CD4-positive, alpha-beta T cell (primary cell): ENCODE data around the gene GLIS1. TPM values are rescaled to one million over a fixed set of nuclear protein-coding genes. Genes with fewer than 3 reads are reported as not detected.

ENCODE experiments used
- ATAC-seq: fragments of 200-7000 bp; cut with Tn5 transposase; one replicate; pipeline ENCODE4 v1.10.0; 2022; ENCODE audit warnings: mild to moderate bottlenecking; ENCODE audit not compliant: poor library complexity
- CTCF ChIA-PET: fragments of 350-600 bp; sonication (Branson Sonifier 250); formaldehyde crosslinking; loops from one replicate; lab custom pipeline; 2021; ENCODE audit warnings: antibody characterized with exemption, inconsistent platforms; lab: Charles Lee
- POLR2A ChIA-PET: fragments of 350-600 bp; sonication (Branson Sonifier 250); formaldehyde crosslinking; loops from one replicate; lab custom pipeline; 2021; ENCODE audit warnings: antibody characterized with exemption, inconsistent platforms; lab: Charles Lee
- DNase-seq, 14 experiments: peaks; one replicate each; pipeline ENCODE4 v3.0.0-alpha.2; 2013 to 2020; ENCODE audit warnings: mixed read lengths in 2 of 14
- H3K27ac ChIP-seq, 2 donors: one replicate each; pipeline versions ENCODE4 v1.5.1 to v1.7.0; 2013; ENCODE audit warnings: low read length in 2 of 2, low read depth in 1 of 2, mild to moderate bottlenecking in 1 of 2
- H3K27me3 ChIP-seq, 2 experiments: 1 replicate in 1 of 2; 2 replicates in 1 of 2; pipeline versions ENCODE4 v1.6.1 to v1.7.0; 2013; ENCODE audit warnings: low read length in 2 of 2, control low read depth in 1 of 2, mild to moderate bottlenecking in 1 of 2, moderate library complexity in 1 of 2; ENCODE audit not compliant: insufficient read depth in 2 of 2, control insufficient read depth in 1 of 2
- H3K36me3 ChIP-seq: one replicate; pipeline ENCODE4 v1.6.1; 2013; ENCODE audit warnings: low read length, control low read depth; ENCODE audit not compliant: insufficient read depth
- H3K4me1 ChIP-seq: one replicate; pipeline ENCODE4 v1.6.1; 2013; ENCODE audit warnings: low read length, control low read depth; ENCODE audit not compliant: insufficient read depth
- H3K4me3 ChIP-seq: one replicate; pipeline ENCODE4 v1.5.1; 2013; ENCODE audit warnings: mild to moderate bottlenecking, low read length, moderate library complexity
- H3K9me3 ChIP-seq, 2 experiments: 1 replicate in 1 of 2; 2 replicates in 1 of 2; pipeline versions ENCODE4 v1.6.1 to v1.7.0; 2013; ENCODE audit warnings: low read length in 2 of 2, mild to moderate bottlenecking in 2 of 2, control low read depth in 1 of 2, moderate library complexity in 1 of 2; ENCODE audit not compliant: control insufficient read depth in 1 of 2, insufficient read depth in 1 of 2
- H3K27ac Mint-ChIP-seq: one replicate; pipeline ENCODE4 v1.8.0; 2020; ENCODE audit warnings: mixed read lengths
- H3K27me3 Mint-ChIP-seq: one replicate; pipeline ENCODE4 v1.8.0; 2021; ENCODE audit warnings: mixed read lengths
- H3K36me3 Mint-ChIP-seq: one replicate; pipeline ENCODE4 v1.8.0; 2021; ENCODE audit warnings: low read depth, mixed read lengths
- H3K4me1 Mint-ChIP-seq: one replicate; pipeline ENCODE4 v1.8.0; 2021; ENCODE audit warnings: low read depth, mixed read lengths
- H3K4me3 Mint-ChIP-seq: one replicate; pipeline ENCODE4 v1.8.0; 2020; ENCODE audit warnings: mild to moderate bottlenecking, mixed read lengths
- H3K9me3 Mint-ChIP-seq: one replicate; pipeline ENCODE4 v1.8.0; 2020; ENCODE audit warnings: mixed read lengths
- intact Hi-C, 2 experiments: fragments of 100-400 bp; cut with DNase I in 1 of 2; cut with micrococcal nuclease in 1 of 2; formaldehyde crosslinking; loops; one replicate each; pipeline versions ENCODE4 v1.15.1 to v1.9.0; 2023 to 2025; cut with DNase I, micrococcal nuclease
- total RNA-seq, 174 experiments: library from RNA in 2 of 174; stranded (reverse) in 2 of 174; gene quantifications; one replicate each; pipeline ENCODE4 v1.2.3 and lab custom pipeline; 2021 to 2026
- TF ChIP-seq, protein P1 (sequence below): fragments of 200-600 bp; IDR thresholded peaks from one replicate; pipeline ENCODE4 v1.8.0; 2022; ENCODE audit warnings: antibody characterized with exemption, mild to moderate bottlenecking

Gene GLIS1
- total RNA-seq, 2 experiments from 2014 or later, result not detected

- no peak overlapping the region for H3K27ac Mint-ChIP-seq
- DNase-seq (no peak), ATAC-seq (no peak)
- no peaks in the 10 kb centered on the region for H3K9me3 ChIP-seq
- no peaks in the 10 kb centered on the region for H3K27me3 ChIP-seq
- intact Hi-C loops, result no loop called here
- H3K4me3 ChIP-seq, result no peak overlapping the region
- H3K27me3 Mint-ChIP-seq, result no peaks in the 10 kb centered on the region
- CTCF ChIA-PET, result no interaction called here
- no peak overlapping the region for H3K27ac ChIP-seq
- no peak overlapping the region for H3K4me3 Mint-ChIP-seq
- no peaks in the 10 kb centered on the region for H3K36me3 ChIP-seq
- H3K4me1 Mint-ChIP-seq, result no peaks in the 10 kb centered on the region
- H3K9me3 Mint-ChIP-seq, result no peaks in the 10 kb centered on the region
- TF ChIP-seq, protein P1, sequence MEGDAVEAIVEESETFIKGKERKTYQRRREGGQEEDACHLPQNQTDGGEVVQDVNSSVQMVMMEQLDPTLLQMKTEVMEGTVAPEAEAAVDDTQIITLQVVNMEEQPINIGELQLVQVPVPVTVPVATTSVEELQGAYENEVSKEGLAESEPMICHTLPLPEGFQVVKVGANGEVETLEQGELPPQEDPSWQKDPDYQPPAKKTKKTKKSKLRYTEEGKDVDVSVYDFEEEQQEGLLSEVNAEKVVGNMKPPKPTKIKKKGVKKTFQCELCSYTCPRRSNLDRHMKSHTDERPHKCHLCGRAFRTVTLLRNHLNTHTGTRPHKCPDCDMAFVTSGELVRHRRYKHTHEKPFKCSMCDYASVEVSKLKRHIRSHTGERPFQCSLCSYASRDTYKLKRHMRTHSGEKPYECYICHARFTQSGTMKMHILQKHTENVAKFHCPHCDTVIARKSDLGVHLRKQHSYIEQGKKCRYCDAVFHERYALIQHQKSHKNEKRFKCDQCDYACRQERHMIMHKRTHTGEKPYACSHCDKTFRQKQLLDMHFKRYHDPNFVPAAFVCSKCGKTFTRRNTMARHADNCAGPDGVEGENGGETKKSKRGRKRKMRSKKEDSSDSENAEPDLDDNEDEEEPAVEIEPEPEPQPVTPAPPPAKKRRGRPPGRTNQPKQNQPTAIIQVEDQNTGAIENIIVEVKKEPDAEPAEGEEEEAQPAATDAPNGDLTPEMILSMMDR, result no peak
- no peaks in the 10 kb centered on the region for H3K36me3 Mint-ChIP-seq
- POLR2A ChIA-PET, result no interaction called here
- H3K4me1 ChIP-seq, result no peaks in the 10 kb centered on the region
Observed at GRCh38 chr1:53476579-53476978, 262.4 kb downstream of the GLIS1 start.

DNA sequence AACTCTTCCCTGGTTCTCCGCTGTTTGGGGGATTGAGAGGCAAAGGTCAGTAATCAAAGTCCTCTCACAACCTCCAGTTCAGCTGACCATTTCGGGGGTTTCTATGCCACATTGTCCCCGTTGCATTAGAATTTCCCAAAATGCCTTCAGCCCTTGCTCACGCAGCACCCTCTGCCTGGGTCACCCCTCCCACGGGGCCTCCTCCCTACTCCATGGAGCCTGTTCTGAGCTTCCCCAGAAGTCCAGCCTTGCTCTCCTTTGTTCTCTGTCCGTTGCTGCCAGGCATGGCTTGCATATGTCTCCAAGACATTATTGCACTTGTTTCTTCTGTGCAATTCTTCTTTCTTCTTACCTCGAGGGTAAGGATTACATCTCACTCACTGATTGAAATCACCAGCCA, 263.3 kb downstream of the GLIS1 start:
- H3K36me3 ChIP-seq, result no peaks in the 10 kb centered on the region
- Mint-ChIP-seq H3K4me1 (no peaks in the 10 kb centered on the region), H3K36me3 (no peaks in the 10 kb centered on the region), H3K9me3 (no peaks in the 10 kb centered on the region), H3K27ac (no peak overlapping the region), H3K4me3 (no peak overlapping the region), H3K27me3 (no peaks in the 10 kb centered on the region)
- H3K27ac ChIP-seq, result no peak overlapping the region
- H3K4me1 ChIP-seq, result no peaks in the 10 kb centered on the region
- intact Hi-C loops, result no loop called here
- no peaks in the 10 kb centered on the region for H3K27me3 ChIP-seq
- DNase-seq (no peak), ATAC-seq (no peak)
- no peaks in the 10 kb centered on the region for H3K9me3 ChIP-seq
- POLR2A ChIA-PET, result no interaction called here
- CTCF ChIA-PET, result no interaction called here
- TF ChIP-seq, protein P1, result no peak
- H3K4me3 ChIP-seq, result no peak overlapping the region

- intact Hi-C loops, result loop anchor here (2.0 to 5.0 kb wide), 2 partner anchors 195 to 196 kb away; no protein-coding TSS in a partner anchor
- H3K27me3 Mint-ChIP-seq, result no peaks in the 10 kb centered on the region
Observed at GRCh38 chr1:53473463-53473862, 265.5 kb downstream of the GLIS1 start.

More at GRCh38 chr1:53473463-53473862, 265.5 kb downstream of the GLIS1 start:
- Mint-ChIP-seq H3K27ac (no peak overlapping the region), H3K9me3 (no peaks in the 10 kb centered on the region), H3K4me3 (no peak overlapping the region), H3K4me1 (no peaks in the 10 kb centered on the region), H3K36me3 (no peaks in the 10 kb centered on the region)
- no peaks in the 10 kb centered on the region for H3K4me1 ChIP-seq
- ChIA-PET CTCF (no interaction called here), POLR2A (no interaction called here)
- ATAC-seq (no peak), DNase-seq (peak in 3 of 14 experiments; percentile 12 to 17 (median 14))
- no peak overlapping the region for H3K27ac ChIP-seq
- TF ChIP-seq, protein P1, result peak; percentile 31
- H3K4me3 ChIP-seq, result no peak overlapping the region
- H3K9me3 ChIP-seq, result no peaks in the 10 kb centered on the region
- no peaks in the 10 kb centered on the region for H3K36me3 ChIP-seq
- H3K27me3 ChIP-seq, result no peaks in the 10 kb centered on the region
